ENCODE data around the gene SH3BP4.
A peak's percentile ranks its signal among the peaks of the same experiment; 100 is the strongest.

SH3BP4 gene

GRCh38 chr2:234947556-234947955, 4.3 kb upstream of the SH3BP4 start:
- DNase-seq (ENCODE audit: low spot score), result no peak

- no peak for DNase-seq (ENCODE audit: low spot score)
Observed at GRCh38 chr2:234949762-234950434, 1.9 kb upstream of the SH3BP4 start.

- no peak for DNase-seq (ENCODE audit: low spot score)
Observed at GRCh38 chr2:234950435-234950729, 1.4 kb upstream of the SH3BP4 start.

- no peak for DNase-seq (ENCODE audit: low spot score)
Observed at GRCh38 chr2:234950730-234951663, 820 bp upstream of the SH3BP4 start.

- no peak for DNase-seq (ENCODE audit: low spot score)
Observed at GRCh38 chr2:234952270-234953115, 676 bp downstream of the SH3BP4 start.

- no peak for DNase-seq (ENCODE audit: low spot score)
Observed at GRCh38 chr2:234953116-234954031, 1.6 kb downstream of the SH3BP4 start.

GRCh38 chr2:234954551-234954992, 2.8 kb downstream of the SH3BP4 start:
- DNase-seq (ENCODE audit: low spot score), result no peak

GRCh38 chr2:234955091-234955591, 3.3 kb downstream of the SH3BP4 start:
- no peak for DNase-seq (ENCODE audit: low spot score)

GRCh38 chr2:234955971-234956509, 4.2 kb downstream of the SH3BP4 start:
- DNase-seq (ENCODE audit: low spot score), result no peak

- DNase-seq (ENCODE audit: low spot score), result no peak
Observed at GRCh38 chr2:234957834-234958135, 6.0 kb downstream of the SH3BP4 start.

- no peak for DNase-seq (ENCODE audit: low spot score)
Observed at GRCh38 chr2:234958311-234958710, 6.5 kb downstream of the SH3BP4 start.

GRCh38 chr2:234958746-234959395, 7.1 kb downstream of the SH3BP4 start:
- DNase-seq (ENCODE audit: low spot score), result no peak

- DNase-seq (ENCODE audit: low spot score), result no peak
Observed at GRCh38 chr2:234960175-234961088, 8.6 kb downstream of the SH3BP4 start.

- no peak for DNase-seq (ENCODE audit: low spot score)
Observed at GRCh38 chr2:234961784-234962183, 10.0 kb downstream of the SH3BP4 start.

GRCh38 chr2:234963773-234964615, 12.2 kb downstream of the SH3BP4 start:
- peak; percentile 68 for DNase-seq (ENCODE audit: low spot score)

- peak; percentile 61 for DNase-seq (ENCODE audit: low spot score)
Observed at GRCh38 chr2:234964631-234965461, 13.0 kb downstream of the SH3BP4 start.

- no peak for DNase-seq (ENCODE audit: low spot score)
Observed at GRCh38 chr2:234966340-234966739, 14.5 kb downstream of the SH3BP4 start.
